ENCODE measurements around the gene ELMO1.

GRCh38 chr7:36911788-36912187 lies 536.9 kb downstream of the ELMO1 start:
- TF ChIP-seq CTCF (IDR thresholded peaks at IDR 0.05) (no peak), POLR2A (IDR thresholded peaks at IDR 0.05) (no peak)

Data from ovary (tissue), 3 donors.